ENCODE results near the gene C4orf51. TPM values are rescaled to one million over a fixed set of nuclear protein-coding genes. Genes with fewer than 3 reads are reported as not detected.

The C4orf51 gene
- polyA plus RNA-seq, 1 of the 3 experiments (the other 2 are of a cell fraction): not detected

GRCh38 chr4:145697332-145697731 is 17.4 kb downstream of the C4orf51 start (continued):
- no peak for TF ChIP-seq REST (IDR thresholded peaks at IDR 0.05; ENCODE audit: low read depth, low read length)
- no peak for TF ChIP-seq TEAD4 (IDR thresholded peaks at IDR 0.05; ENCODE audit: borderline replicate concordance, insufficient read depth)
- TF ChIP-seq EP300 (IDR thresholded peaks at IDR 0.05; ENCODE audit: borderline replicate concordance in 1 of 2, low read depth in 1 of 2, low read length in 1 of 2): no peak
- TF ChIP-seq EZH2phosphoT487 (IDR thresholded peaks at IDR 0.05; ENCODE audit: borderline replicate concordance, low read depth): no peak
- TF ChIP-seq CTCF (IDR thresholded peaks at IDR 0.05): no peak
- TF ChIP-seq ELF1 (IDR thresholded peaks at IDR 0.05): no peak

- H3K4me2 ChIP-seq: no peak overlapping the region
- H3K4me3 ChIP-seq (ENCODE audit: low read depth in 2 of 2, low read length in 1 of 2): no peak overlapping the region
- DNase-seq: no peak
- no peaks in the 10 kb centered on the region for H3F3A ChIP-seq (replicated peaks; ENCODE audit: insufficient read depth)
- no peak for TF ChIP-seq MEF2A (IDR thresholded peaks at IDR 0.05; ENCODE audit: borderline replicate concordance, low read depth)
- TF ChIP-seq ZBTB33 (IDR thresholded peaks at IDR 0.05; ENCODE audit: borderline replicate concordance, low read depth): no peak
- TF ChIP-seq REST (IDR thresholded peaks at IDR 0.05; ENCODE audit: low read depth, low read length): no peak
- no peak for TF ChIP-seq SIN3A (IDR thresholded peaks at IDR 0.05; ENCODE audit: borderline replicate concordance, low read depth, low read length)
- no peak for TF ChIP-seq CHD2 (IDR thresholded peaks at IDR 0.05; ENCODE audit: low read length, partially characterized antibody)
- TF ChIP-seq SMC3 (IDR thresholded peaks at IDR 0.05; ENCODE audit: low read depth, low read length): no peak
- no peak for TF ChIP-seq RFX5 (IDR thresholded peaks at IDR 0.05; ENCODE audit: low read length)
- no peak for TF ChIP-seq ELF1 (IDR thresholded peaks at IDR 0.05)
- no peak for TF ChIP-seq RCOR1 (IDR thresholded peaks at IDR 0.05; ENCODE audit: low read length)
- TF ChIP-seq CTCF (IDR thresholded peaks at IDR 0.05): no peak
- TF ChIP-seq POLR2AphosphoS5 (IDR thresholded peaks at IDR 0.05; ENCODE audit: low read depth, low read length): no peak
- no peak for TF ChIP-seq EP300 (IDR thresholded peaks at IDR 0.05; ENCODE audit: borderline replicate concordance in 1 of 2, low read depth in 1 of 2, low read length in 1 of 2)
- no peaks in the 10 kb centered on the region for H3K9me3 ChIP-seq
- no peaks in the 10 kb centered on the region for H4K20me1 ChIP-seq (ENCODE audit: insufficient read depth)
- no peaks in the 10 kb centered on the region for H3K9me2 ChIP-seq
- ChIA-PET CTCF (no interaction called here), POLR2A (no interaction called here)
- H3K4me1 ChIP-seq (ENCODE audit: control insufficient read depth in 1 of 2, insufficient read depth in 2 of 2, low read depth in 1 of 2, low read length in 1 of 2): no peaks in the 10 kb centered on the region; a peak in 1 of 4 replicates
- H3K36me3 ChIP-seq (replicated peaks in 1 of 2; ENCODE audit: control insufficient read depth in 1 of 2, insufficient read depth in 2 of 2, low read length in 1 of 2): no peaks in the 10 kb centered on the region
- H3K27me3 ChIP-seq (ENCODE audit: insufficient read depth): no peaks in the 10 kb centered on the region
- H3K9ac ChIP-seq: no peak overlapping the region
- no peak overlapping the region for H2AFZ ChIP-seq (ENCODE audit: low read depth)
- H3K79me2 ChIP-seq (ENCODE audit: insufficient read depth): no peaks in the 10 kb centered on the region
- WGBS (ENCODE audit: low lambda C conversion rate): 88% methylated on average over 2 of the region's 2 CpGs
- H3K27ac ChIP-seq (ENCODE audit: low read depth in 2 of 2, low read length in 1 of 2): no peak overlapping the region
Measured at GRCh38 chr4:145698507-145698906, 18.6 kb downstream of the C4orf51 start.
